ENCODE results near the gene UBE2J2.

DNA sequence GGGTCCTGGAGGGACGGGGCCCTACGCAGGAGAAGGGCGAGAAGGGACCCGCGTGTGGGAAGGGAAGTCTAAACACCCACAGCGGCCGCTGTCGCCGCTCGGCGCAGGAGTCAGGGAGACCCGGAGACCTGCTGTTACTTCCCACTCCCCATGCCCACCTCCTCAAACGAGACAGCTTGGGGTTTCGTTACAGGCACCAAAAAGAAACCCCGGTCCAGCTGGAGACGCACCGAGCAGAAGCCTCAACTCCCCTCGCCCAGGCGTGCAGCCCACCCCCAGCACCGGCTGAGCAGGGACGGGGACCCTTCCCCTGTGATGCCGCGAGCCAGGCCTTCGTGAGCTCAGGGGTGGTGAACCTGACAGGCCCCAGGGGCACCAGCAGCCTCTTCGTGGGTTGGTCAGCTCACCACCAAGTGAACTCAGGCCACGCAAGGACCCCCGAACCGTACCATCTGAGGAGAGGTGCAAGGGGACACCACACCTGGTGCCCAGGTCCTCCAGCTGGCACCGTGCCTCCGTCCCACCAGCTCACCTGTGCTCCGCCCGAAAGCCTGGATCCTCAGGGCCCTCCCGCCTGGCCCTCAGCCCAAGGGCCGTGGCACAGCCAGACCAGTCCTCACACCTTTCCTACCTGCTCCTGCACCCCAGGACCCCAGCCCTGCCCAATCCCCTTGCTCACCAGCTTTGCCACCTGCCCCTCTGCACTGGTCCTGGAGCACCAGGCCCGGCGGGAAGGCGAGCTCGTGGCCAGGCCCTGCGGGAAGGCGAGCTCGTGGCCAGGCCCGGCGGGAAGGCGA, 46.9 kb downstream of the UBE2J2 start:
- TF ChIP-seq, protein P1, sequence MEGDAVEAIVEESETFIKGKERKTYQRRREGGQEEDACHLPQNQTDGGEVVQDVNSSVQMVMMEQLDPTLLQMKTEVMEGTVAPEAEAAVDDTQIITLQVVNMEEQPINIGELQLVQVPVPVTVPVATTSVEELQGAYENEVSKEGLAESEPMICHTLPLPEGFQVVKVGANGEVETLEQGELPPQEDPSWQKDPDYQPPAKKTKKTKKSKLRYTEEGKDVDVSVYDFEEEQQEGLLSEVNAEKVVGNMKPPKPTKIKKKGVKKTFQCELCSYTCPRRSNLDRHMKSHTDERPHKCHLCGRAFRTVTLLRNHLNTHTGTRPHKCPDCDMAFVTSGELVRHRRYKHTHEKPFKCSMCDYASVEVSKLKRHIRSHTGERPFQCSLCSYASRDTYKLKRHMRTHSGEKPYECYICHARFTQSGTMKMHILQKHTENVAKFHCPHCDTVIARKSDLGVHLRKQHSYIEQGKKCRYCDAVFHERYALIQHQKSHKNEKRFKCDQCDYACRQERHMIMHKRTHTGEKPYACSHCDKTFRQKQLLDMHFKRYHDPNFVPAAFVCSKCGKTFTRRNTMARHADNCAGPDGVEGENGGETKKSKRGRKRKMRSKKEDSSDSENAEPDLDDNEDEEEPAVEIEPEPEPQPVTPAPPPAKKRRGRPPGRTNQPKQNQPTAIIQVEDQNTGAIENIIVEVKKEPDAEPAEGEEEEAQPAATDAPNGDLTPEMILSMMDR (conservative IDR thresholded peaks at IDR 0.05; ENCODE audit: low read depth in 2 of 2), result no peak
- TF ChIP-seq EZH2 (IDR thresholded peaks at IDR 0.05; ENCODE audit: low read depth, unreplicated experiment) (no peak), ZNF331 (CRISPR knock-in tag; IDR thresholded peaks at IDR 0.05; ENCODE audit: low read depth) (no peak), EZH2phosphoT487 (IDR thresholded peaks at IDR 0.05; ENCODE audit: unreplicated experiment) (no peak)
- TF ChIP-seq, protein P2, sequence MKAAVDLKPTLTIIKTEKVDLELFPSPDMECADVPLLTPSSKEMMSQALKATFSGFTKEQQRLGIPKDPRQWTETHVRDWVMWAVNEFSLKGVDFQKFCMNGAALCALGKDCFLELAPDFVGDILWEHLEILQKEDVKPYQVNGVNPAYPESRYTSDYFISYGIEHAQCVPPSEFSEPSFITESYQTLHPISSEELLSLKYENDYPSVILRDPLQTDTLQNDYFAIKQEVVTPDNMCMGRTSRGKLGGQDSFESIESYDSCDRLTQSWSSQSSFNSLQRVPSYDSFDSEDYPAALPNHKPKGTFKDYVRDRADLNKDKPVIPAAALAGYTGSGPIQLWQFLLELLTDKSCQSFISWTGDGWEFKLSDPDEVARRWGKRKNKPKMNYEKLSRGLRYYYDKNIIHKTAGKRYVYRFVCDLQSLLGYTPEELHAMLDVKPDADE (IDR thresholded peaks at IDR 0.05), result no peak

Measured in GM23338 (cell line).